Right cardiac atrium (tissue), 5 donors: ENCODE data around the gene CLEC7A. TPM values are rescaled to one million over a fixed set of nuclear protein-coding genes. Genes with fewer than 3 reads are reported as not detected.

ENCODE experiments used
- ATAC-seq, 2 donors: fragments of 200-7000 bp; cut with Tn5 transposase; one replicate each; pipeline versions ENCODE4 v1.8.0 to v1.9.1; 2020; ENCODE audit warnings: moderate library complexity in 2 of 2, mild to moderate bottlenecking in 1 of 2
- DNase-seq, 3 donors: peaks; one replicate each; pipeline ENCODE4 v3.0.0-alpha.2; 2020
- H3K27ac ChIP-seq: one replicate; pipeline ENCODE4 v1.5.1; 2013; ENCODE audit warnings: mild to moderate bottlenecking, low read length, control low read depth, moderate library complexity
- H3K27me3 ChIP-seq: one replicate; pipeline ENCODE4 v1.6.1; 2013; ENCODE audit not compliant: control insufficient read depth, insufficient read depth
- H3K4me1 ChIP-seq: one replicate; pipeline ENCODE4 v1.6.1; 2013; ENCODE audit warnings: low read length; ENCODE audit not compliant: control insufficient read depth, insufficient read depth
- H3K4me3 ChIP-seq: one replicate; pipeline ENCODE4 v1.5.1; 2013; ENCODE audit warnings: low read length, control low read depth
- H3K9me3 ChIP-seq: one replicate; pipeline ENCODE4 v1.6.1; 2013; ENCODE audit warnings: low read length; ENCODE audit not compliant: control insufficient read depth
- WGBS: extraction: QIAGEN DNeasy Blood & Tissue Kit; methylation state at CpG from one replicate; pipeline ENCODE4 v1.1.7; 2013; 5-methylcytosine and 5-hydroxymethylcytosine counted together
- intact Hi-C, 4 donors: fragments of 100-400 bp; cut with DNase I; formaldehyde crosslinking; loops; one replicate each; pipeline versions ENCODE4 v1.11.0 to v1.14.0; 2022 to 2023
- polyA plus RNA-seq: library from polyadenylated mRNA; stranded (reverse); fragments of 200-250 nt; gene quantifications from one replicate; pipeline ENCODE4 v1.2.3, GENCODE V29; 2013
- total RNA-seq, 4 donors: library from RNA; stranded (reverse); fragmentation: NEBNext Ultra II Directional; extraction: Animal tissue kit (Norgen Biotek cat#: 25700); gene quantifications; one replicate each; pipeline ENCODE4 v1.2.1, GENCODE V29; 2021
- donor health status: healthy with polysubstance abuse.
- donor health status: DM: no; HTN: yes; CAD: no.
- donor health status: DM: no; HTN: no; CAD: no.
- donor health status: DM: no; HTN: yes; CAD: no; lungs with severe emphysema.
- donor health status: DM: yes; HTN: yes; CAD: no.

CLEC7A gene
- total and polyA plus RNA-seq, 5 donors, result 2.4 to 14.9 (median 10.0) TPM

- Histone ChIP-seq H3K4me3 (no peak overlapping the region), H3K27me3 (no peaks in the 10 kb centered on the region), H3K9me3 (no peaks in the 10 kb centered on the region), H3K4me1 (no peaks in the 10 kb centered on the region), H3K27ac (no peak overlapping the region)
- no peak for DNase-seq
- ATAC-seq, result no peak
- 93% methylated on average over 15 of the region's 15 CpGs for WGBS
- intact Hi-C loops, result no loop called here
Measured at GRCh38 chr12:10115311-10115710, 14.7 kb downstream of the CLEC7A start.

DNA sequence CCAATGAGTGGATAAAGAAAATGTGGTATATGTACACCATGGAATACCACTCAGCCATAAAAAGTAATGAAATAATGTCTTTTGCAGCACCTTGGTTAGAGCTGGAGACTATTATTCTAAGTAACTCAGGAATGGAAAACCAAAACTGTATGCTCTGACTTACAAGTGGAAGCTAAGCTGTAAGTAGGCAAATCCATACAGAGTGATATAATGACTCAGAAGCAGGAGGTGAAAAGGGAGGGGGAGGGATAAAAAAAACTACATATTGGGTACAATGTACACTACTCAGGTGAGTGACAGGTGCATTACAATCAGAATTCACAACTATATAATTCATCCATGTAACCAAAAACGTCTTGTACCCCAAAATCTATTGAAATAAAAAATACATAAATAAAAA lies 16.1 kb downstream of the CLEC7A start:
- Histone ChIP-seq H3K27ac (no peak overlapping the region), H3K9me3 (no peaks in the 10 kb centered on the region), H3K4me3 (no peak overlapping the region), H3K27me3 (no peaks in the 10 kb centered on the region), H3K4me1 (no peaks in the 10 kb centered on the region)
- 59% methylated on average over 1 of the region's 1 CpG for WGBS
- ATAC-seq, result no peak
- intact Hi-C loops, result no loop called here
- no peak for DNase-seq

GRCh38 chr12:10113075-10113474 lies 16.9 kb downstream of the CLEC7A start:
- no peaks in the 10 kb centered on the region for H3K9me3 ChIP-seq
- intact Hi-C loops, result no loop called here
- DNase-seq (no peak), ATAC-seq (no peak)
- 94% methylated on average over 1 of the region's 1 CpG for WGBS
- no peak overlapping the region for H3K27ac ChIP-seq
- H3K4me3 ChIP-seq, result no peak overlapping the region
- H3K4me1 ChIP-seq, result no peaks in the 10 kb centered on the region
- no peaks in the 10 kb centered on the region for H3K27me3 ChIP-seq

DNA sequence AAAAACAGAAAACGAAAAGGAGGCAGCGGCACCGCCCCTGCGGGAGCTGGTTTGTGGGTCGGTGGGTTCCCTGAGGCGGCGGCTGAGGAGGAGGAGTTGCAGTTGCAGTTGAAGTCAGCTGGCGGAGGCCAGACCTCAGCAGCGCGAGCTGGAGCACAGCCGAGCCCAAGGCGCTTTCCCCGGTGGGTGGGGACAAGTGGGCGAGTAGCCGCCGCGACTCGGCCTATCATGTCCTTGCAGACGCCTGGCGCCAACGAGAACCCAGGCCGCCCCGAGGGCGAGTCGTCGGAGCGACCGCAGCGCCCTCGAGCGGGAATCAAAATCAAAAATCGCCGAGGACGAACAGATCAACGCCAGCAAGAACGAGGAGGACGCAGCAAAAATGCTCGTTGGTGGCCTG lies 18.5 kb downstream of the CLEC7A start:
- Histone ChIP-seq H3K4me3 (no peak overlapping the region), H3K27me3 (no peaks in the 10 kb centered on the region), H3K9me3 (no peaks in the 10 kb centered on the region), H3K27ac (no peak overlapping the region), H3K4me1 (no peaks in the 10 kb centered on the region)
- WGBS, result 87% methylated on average over 38 of the region's 38 CpGs
- ATAC-seq (no peak), DNase-seq (peak in 2 of 3 donors; percentile 63 to 74)
- intact Hi-C loops, result no loop called here

DNA sequence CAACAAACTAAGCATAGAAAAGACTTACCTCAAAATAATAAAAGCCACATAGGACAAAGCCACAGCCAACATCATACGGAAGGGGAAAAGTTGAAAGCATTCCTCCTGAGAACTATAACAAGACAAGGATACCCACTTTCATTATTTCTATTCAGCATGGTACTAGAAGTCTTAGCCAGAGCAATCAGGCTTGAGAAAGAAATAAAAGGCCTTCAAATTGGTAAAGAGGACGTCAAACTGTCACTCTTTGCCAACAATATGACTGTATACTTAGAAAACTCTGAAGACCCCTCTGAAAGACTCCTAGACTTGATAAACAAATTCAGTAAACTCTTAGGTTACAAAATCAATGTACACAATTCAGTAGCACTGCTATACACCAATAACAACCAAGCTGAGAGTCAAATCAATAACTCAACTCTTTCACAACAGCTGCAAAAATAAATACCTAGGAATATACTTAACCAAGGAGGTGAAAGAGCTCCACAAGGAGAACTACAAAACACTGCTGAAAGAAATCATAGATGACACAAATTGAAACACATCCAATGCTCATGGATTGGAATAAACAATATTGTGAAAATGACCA lies 19.6 kb downstream of the CLEC7A start:
- intact Hi-C loops, result no loop called here
- Histone ChIP-seq H3K9me3 (no peaks in the 10 kb centered on the region), H3K27me3 (no peaks in the 10 kb centered on the region), H3K27ac (no peak overlapping the region), H3K4me1 (no peaks in the 10 kb centered on the region), H3K4me3 (no peak overlapping the region)
- 95% methylated on average over 2 of the region's 2 CpGs for WGBS
- DNase-seq, result no peak
- ATAC-seq, result no peak

DNA sequence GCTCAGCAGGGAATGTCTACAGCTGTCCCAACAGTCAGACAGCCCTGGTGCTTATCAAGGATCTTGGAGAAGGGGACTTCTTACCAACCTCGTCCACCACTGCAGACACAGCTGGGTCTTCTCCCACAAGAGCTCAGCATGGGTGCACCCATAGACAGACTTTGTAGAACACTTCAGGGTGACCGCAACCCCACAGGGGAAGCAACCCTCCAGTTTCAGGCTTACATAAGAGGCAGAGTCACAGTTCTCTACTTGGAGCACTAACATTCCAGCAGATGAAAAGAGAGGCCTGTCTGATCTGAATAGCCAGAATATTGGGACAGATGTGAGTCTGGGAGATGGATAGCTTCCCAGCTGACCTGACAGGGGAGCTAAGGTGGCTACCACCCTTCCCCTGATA lies 27.7 kb downstream of the CLEC7A start:
- intact Hi-C loops, result no loop called here
- DNase-seq (no peak), ATAC-seq (no peak)
- Histone ChIP-seq H3K27ac (no peak overlapping the region), H3K27me3 (no peaks in the 10 kb centered on the region), H3K4me3 (no peak overlapping the region), H3K4me1 (peaks cover 6% of the 10 kb centered on the region), H3K9me3 (no peaks in the 10 kb centered on the region)
- 64% methylated on average over 2 of the region's 2 CpGs for whole genome bisulfite sequencing

GRCh38 chr12:10101648-10102220 lies 28.3 kb downstream of the CLEC7A start:
- DNase-seq (no peak), ATAC-seq (peak in 1 of 2 donors; percentile 10)
- intact Hi-C loops, result no loop called here
- Histone ChIP-seq H3K9me3 (no peaks in the 10 kb centered on the region), H3K4me1 (peaks cover 6% of the 10 kb centered on the region), H3K4me3 (no peak overlapping the region), H3K27me3 (no peaks in the 10 kb centered on the region), H3K27ac (no peak overlapping the region)
- WGBS, result 90% methylated on average over 1 of the region's 1 CpG

- intact Hi-C loops, result no loop called here
- Histone ChIP-seq H3K27ac (no peak overlapping the region), H3K4me1 (peaks cover 6% of the 10 kb centered on the region), H3K4me3 (no peak overlapping the region), H3K27me3 (no peaks in the 10 kb centered on the region), H3K9me3 (no peaks in the 10 kb centered on the region)
- ATAC-seq, result peak; percentile 75 to 84
- DNase-seq, result peak; percentile 27 to 71 (median 63)
- 23% methylated on average over 5 of the region's 5 CpGs for WGBS
Measured at GRCh38 chr12:10101042-10101579, 28.9 kb downstream of the CLEC7A start.

DNA sequence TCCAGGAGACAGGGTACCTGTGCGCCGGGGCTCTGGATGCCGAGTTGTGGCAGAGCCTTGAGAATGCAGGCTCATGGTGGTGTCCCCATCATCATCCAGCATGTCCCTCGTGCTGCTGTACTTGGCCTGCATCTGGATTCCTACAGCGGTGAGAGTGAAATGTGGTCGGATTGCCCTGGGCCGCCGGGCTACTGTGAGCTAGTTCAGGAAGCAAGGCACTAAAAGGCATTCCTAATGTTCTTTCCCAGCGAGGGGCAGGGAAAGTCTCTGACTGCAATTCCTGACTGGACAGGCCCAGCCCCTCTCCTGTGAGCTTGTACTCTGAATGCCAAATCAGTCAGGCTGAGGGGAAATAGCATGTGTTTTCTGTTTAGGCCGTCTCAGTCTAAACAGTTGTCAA lies 31.2 kb downstream of the CLEC7A start, which contains the start of gene CLEC1A:
Gene CLEC1A, minus strand, starts transcription at position 195 of the 400 bp plus-strand sequence. Its CDS starts 63 bp downstream, at position 132.
- Histone ChIP-seq H3K4me3 (peak within 1 kb of the TSS; percentile 12), H3K9me3 (no peaks in the 10 kb centered on the region), H3K4me1 (peaks cover 6% of the 10 kb centered on the region), H3K27ac (peak within 1 kb of the TSS; percentile 37), H3K27me3 (no peaks in the 10 kb centered on the region)
- ATAC-seq (peak; percentile 70 to 87), DNase-seq (peak; percentile 43 to 73 (median 61))
- intact Hi-C loops, result no loop called here
- 49% methylated on average over 10 of the region's 10 CpGs for WGBS

- WGBS, result 55% methylated on average over 3 of the region's 3 CpGs
- H3K27ac ChIP-seq, result no peak overlapping the region
- DNase-seq, result no peak
- peaks cover 6% of the 10 kb centered on the region for H3K4me1 ChIP-seq
- H3K4me3 ChIP-seq, result peak overlapping the region; percentile 43
- intact Hi-C loops, result no loop called here
- ATAC-seq, result peak; percentile 36 to 49
- H3K27me3 ChIP-seq, result no peaks in the 10 kb centered on the region
- H3K9me3 ChIP-seq, result no peaks in the 10 kb centered on the region
Measured at GRCh38 chr12:10097521-10097920, 32.5 kb downstream of the CLEC7A start.

DNA sequence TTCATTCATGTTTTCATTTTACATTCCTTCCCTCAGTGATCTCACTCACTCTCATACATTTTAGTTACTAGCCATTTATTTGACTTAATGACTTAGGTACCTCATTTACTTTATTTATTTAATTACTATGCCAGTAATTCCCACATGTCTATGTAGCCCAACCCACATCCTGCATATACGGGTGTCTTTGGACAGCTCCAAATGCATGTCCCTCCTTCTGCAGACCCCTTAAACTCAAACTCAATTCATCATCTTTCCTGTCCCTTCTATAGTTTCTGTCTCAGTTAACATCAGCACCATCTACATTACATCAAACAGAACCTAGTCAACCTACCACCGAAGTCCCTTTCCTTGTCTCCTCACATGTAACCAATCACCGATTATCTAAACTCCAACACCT lies 34.0 kb downstream of the CLEC7A start:
- ATAC-seq, result no peak
- Histone ChIP-seq H3K27ac (no peak overlapping the region), H3K4me3 (peak overlapping the region; percentile 26), H3K27me3 (no peaks in the 10 kb centered on the region), H3K4me1 (peaks cover 3% of the 10 kb centered on the region), H3K9me3 (no peaks in the 10 kb centered on the region)
- intact Hi-C loops, result no loop called here
- WGBS, result 73% methylated on average over 3 of the region's 3 CpGs
- no peak for DNase-seq
